Measurements from ENCODE around the gene GPHN.

Gene GPHN

DNA sequence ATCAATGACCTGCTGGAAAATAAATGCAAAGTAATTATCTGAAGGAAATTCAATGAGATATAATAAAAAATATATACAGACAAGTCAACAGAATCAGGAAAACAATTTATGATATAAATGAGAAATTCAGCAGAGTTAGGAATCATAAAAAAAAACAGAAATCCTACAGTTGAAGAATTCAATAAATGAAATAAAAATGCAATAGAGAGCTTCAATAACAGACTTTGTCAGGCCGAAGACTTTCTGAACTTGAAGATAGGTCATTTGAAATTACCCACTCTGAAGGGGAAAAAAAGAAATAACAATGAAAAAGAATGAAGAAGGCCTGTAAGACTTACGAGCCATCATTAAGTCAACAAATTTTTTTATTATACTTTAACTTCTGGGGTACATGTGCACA is 665.8 kb downstream of the GPHN start:
- no peak for DNase-seq

DNA sequence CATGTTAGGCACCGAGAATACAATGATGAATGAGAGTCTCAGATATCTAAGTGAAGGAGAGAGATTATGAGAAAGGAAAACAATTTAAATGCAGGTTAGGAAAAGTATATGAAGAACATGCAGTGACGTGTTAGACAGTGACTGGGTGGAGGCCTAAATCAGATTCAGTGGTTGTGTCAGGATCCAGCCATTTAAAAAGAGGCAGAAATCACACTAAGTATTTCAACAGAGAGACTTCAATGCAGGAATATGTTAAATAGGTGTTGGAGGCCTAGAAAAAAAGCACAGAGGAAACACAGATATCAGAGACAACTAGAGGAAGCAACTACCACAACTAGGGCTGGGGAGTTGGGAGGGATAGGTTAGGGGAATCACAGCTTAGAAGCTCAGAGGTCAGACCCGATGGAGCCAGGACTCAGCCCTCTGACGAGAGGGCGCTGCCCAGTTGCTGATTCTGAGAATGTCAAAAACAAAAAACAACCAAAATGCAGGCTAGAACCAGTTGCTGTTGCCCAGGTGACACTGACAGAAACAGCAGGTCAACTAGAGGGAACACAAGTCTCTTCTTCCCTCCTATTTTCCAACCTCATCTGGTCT is 678.3 kb downstream of the GPHN start:
- DNase-seq, result no peak

DNA sequence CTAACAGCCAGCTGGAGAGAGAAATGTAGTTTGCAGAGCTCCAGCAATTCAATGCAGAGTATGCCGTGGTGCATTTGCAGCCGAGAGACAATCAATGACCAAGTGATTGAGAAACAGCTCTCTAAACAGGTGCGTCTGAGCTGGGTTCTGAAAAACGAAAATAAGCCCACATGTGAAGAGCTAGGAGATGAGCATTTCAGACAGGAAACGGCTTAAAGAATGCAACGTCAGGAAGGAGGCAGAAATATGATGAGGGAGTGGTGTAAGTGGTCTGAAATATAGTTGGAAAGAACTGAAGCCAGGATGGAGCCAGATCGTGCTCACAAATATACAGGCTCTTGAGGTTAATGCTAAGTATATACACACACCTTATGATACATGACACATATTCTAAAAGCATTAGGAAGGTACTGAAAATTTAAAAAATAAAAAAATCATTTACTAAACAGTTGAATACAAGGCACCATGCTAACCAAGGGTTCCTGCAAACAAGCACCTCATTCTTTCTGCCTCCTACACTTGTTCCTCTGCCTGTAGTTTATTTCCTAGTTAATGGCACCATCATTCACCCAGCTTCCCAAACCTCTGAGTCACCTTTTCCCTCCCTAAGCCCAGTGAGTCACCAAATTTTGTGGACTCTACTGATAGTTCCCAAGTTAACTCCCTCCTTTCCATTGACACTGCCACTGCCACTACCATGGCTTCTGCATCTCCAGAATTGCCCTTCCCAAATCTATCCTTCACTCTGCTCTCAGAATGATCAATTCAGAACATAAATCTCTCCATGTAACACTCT is 679.0 kb downstream of the GPHN start:
- no peak for DNase-seq

DNA sequence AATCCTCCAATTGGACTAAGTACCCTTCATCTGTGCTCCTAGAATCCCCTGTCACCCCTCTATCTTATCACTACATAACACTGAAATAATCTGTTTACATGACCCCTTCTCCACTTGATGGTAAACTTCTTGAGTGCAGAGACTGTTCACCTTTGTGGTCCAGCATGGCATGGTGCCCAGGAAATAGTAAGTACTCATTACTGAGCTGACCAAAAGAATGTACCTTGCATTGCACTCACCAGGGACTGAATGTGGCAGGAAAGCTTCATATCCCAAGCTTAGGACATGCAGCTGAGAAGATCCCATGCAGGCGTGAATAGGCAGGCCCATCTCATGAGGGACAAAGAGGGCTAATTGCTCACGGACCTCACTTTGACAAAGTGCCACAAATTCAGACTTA is 679.9 kb downstream of the GPHN start:
- DNase-seq, result no peak

DNA sequence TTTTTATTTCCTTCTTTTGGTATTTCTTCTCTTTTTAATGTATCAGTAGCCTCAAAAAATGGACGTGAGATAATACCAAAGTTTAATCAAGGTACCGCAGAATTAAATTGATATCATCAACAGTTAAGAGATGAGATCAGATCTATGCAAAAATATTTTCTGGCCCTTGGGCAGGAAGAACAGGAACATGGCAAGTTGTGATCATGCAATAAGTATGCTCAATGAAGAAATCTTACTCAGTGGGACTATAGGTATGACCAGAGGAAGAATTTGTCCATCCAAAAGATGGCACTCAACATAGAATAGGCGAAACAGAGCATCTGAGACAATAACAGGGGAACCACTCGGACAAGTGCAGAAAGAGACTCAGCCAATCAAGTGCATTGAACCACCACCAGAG is 680.4 kb downstream of the GPHN start:
- DNase-seq, result no peak

DNA sequence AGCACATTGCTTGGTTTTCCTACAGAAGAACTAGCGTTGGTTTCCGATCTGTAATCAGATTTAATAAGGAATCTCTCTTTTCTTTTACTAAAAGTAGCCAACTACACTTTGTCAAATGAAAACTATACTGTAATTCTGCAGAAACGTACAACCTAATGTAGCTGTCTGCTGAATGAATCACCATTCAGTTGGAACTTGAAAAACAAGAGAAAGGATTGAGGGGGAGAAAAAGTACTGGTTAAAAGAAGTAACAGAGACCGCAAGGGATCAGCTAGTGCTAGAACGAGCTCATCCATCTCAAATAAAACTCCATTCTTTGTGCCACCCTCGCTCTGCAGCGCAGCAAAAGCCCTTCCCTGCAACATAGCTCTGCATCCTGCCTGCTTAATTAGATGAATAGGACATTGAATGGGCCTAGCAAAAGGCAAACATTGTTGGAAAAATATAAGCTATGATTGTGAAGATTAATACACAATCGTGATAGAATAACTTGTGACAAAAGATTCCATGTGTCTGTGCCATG is 683.9 kb downstream of the GPHN start:
- no peak for DNase-seq

DNA sequence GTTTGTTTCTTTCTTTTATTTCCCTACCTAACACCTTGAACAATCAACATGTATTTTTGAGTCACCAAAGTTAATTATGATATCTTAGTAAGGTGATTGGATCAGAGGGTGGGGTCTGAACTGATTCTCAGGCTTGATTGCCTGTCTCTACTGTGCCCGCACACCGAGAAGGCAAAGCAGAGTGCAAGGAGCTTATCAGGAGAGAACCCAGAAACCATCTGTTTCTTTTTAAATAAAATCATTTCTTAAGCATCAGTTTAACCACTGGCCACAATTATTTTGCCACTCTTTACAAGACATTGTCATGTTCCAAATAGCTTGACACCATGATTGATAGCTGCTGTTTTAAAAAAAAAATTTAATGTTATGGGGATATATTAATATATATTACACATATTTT is 684.4 kb downstream of the GPHN start:
- DNase-seq, result no peak

DNA sequence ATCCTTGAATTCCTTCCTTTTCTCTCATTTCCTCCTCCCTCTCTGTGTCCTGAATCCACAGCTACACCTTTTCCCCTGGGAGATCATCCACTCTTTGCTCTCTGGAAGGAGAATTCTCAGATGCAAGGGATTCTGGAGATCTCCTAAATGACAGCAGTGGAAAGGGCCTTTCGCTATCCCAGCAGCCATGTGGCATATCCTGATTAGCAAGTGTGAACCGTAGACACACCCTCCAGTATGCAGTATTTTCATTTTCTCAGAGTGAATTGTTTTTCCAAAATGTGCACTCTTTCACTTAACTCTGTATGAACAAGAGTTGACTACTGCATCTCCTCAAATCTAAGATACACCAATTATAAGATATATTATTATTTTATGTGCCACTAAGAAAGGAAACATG is 687.3 kb downstream of the GPHN start:
- DNase-seq, result no peak

DNA sequence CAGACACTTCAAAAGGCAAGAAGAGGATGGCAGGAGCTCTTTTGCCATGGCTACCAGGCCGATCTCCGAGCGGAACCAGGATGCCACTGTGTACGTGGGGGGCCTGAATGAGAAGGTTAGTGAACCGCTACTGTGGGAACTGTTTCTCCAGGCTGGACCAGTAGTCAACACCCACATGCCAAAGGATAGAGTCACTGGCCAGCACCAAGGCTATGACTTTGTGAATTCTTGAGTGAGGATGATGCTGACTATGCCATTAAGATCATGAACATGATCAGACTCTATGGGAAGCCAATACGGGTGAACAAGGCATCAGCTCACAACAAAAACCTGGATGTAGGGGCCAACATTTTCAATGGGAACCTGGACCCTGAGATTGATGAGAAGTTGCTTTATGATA is 691.1 kb downstream of the GPHN start:
- no peak for DNase-seq

DNA sequence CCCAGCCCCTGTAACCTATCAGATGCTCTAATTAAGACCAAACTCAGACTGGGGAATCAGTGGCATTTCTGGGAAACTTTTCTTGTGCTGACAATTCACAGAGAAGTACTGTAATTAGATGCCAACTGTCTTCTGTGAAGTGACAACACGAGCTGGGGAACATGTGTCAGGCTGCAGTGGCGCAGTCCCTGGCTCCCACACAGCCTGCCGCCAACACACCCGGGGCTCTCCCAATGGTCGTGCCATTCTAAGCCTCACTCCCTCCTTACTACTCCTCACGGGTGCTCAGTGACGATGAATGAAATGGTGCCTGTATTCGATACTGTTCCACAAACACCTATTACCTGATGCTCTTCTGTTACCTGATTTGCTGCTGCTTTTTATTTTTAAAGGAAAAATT is 699.9 kb downstream of the GPHN start:
- no peak for DNase-seq

DNA sequence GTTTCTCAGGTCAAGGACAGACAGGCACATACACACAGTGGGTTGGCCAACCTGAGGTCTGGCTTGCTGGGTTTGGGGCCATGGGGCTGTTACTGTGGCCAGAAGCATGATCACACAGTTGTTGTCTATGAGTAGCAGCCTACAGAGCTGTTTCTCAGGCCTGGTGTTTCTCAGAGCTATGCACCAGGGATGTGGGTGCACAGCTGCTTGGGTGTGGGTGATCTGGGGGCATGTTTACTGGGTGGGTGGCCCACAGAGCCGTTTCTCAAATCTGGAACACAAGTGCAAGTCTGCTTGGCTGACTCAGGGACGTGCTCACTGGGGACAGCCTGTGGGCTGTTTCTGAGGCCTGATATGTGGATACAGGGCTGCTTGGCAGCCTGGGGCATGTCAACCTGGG is 710.2 kb downstream of the GPHN start:
- DNase-seq, result no peak

DNA sequence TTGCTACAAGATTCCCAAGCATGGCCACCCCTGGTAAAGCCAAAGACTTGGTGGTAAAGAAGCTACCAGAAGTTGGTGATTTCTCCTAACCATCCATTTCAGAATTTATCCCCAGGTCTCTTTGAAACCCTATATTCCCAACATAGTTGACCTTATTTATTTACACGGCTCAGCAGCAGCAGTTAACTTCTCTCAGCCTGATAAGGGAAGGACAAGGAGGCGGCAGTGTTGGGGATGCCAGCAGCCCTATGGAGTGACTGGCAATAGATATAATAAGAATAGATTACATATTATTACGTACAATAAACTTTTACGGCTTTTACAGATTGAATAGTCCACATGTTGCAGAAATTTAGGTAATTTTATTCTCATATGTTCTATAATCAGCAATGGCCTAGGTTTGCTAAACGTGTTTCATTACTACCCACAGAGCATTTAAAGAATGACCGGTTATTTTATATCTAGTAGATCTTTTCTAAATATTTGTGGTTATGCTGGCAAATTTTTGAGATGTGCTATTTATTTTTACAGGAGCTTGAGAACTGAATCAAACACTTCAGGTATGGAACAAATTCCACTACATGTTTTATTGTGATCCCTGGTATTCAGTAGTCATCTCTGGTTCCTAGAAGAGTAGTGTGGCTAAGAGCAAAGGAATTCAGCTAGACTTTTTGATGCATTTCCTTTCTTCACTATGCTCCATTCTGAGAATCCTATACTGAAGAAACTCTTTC is 713.5 kb downstream of the GPHN start:
- DNase-seq, result no peak

DNA sequence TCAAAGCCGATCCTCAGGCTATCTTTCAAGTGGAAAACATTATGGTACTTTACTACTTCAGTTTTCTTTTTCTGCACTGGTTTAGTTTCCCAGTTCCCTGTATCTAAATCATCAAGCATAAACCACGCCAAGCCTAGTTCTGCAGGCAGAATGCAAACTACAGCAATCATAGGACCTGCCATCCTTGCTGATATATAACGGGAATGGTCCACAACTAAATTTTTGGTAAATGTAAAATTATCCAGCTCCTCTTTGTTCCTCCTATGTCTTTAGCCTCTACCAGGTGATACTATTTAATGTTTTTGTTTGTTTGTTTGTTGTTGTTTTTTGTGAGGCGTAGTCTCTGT is 714.0 kb downstream of the GPHN start:
- DNase-seq, result no peak

DNA sequence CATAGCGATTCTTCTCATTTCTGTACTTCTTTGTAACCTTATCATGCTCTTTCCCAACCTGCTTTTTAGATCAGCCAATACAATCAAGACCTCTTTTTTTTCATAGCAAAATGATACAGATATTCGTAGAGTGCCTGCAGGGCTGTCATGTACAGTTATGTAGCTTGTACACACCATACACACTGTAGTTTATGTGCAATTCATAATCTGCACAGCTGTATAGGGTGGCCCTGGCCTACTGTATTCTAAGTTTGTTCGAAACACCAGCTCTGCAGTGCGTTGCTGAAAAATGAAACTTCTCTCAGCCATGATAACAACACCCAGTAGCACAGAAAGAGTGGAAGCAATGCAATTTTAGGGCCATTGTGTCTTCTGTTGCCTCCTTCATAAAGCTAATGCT is 717.6 kb downstream of the GPHN start:
- no peak for DNase-seq

DNA sequence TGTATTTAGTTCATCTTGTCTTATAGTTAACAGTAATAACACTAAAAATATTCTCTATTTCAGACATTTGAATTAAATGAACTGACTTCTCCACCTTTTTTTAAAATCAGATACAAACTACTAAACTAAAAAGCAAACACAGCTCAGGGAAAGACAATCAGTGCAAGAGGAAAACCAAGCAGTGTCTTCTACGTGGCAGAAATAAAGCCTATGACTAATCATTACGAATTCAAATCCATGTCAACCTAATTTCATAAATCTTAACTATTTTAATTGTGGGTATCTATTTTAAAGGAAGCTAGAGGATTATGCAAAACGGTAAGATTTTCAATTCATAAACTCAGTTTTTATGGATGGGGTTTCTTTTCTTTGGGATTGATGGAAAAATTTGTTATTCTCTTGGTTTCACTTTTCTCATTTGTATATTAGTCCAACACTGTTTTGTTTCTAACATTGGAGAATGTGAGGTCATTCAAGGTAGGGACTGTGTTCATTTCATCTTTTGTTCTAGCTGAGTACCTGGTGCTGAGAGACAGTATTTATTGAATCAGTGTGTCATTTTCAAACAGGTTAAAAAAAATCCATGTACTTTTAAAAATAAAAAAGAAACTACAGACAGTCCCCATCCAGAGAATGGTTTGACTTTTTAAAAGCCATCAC is 720.5 kb downstream of the GPHN start:
- no peak for DNase-seq
